Activated CD4-positive, alpha-beta T cell treated with anti-CD3 and anti-CD28 coated beads for 36 hours (primary cell): Measurements from ENCODE around the gene RNF208. TPM values are rescaled to one million over a fixed set of nuclear protein-coding genes. Genes with fewer than 3 reads are reported as not detected.

ENCODE experiments used
- ATAC-seq: fragments of 200-7000 bp; cut with Tn5 transposase; one replicate; pipeline ENCODE4 v1.10.0; 2021; ENCODE audit warnings: mild to moderate bottlenecking, moderate library complexity
- CTCF ChIA-PET: fragments of 350-600 bp; sonication (Branson Sonifier 250); formaldehyde crosslinking; loops from one replicate; lab custom pipeline; 2021; ENCODE audit warnings: antibody characterized with exemption; lab: Charles Lee
- POLR2A ChIA-PET: fragments of 350-600 bp; sonication (Branson Sonifier 250); formaldehyde crosslinking; loops from one replicate; lab custom pipeline; 2021; ENCODE audit warnings: antibody characterized with exemption, inconsistent platforms; lab: Charles Lee
- DNase-seq: peaks from one replicate; pipeline ENCODE4 v3.0.0-alpha.2; 2020
- H3K27ac Mint-ChIP-seq: one replicate; pipeline ENCODE4 v1.8.0; 2021; ENCODE audit warnings: mixed read lengths
- H3K27me3 Mint-ChIP-seq: one replicate; pipeline ENCODE4 v1.8.0; 2021; ENCODE audit warnings: mixed read lengths
- H3K36me3 Mint-ChIP-seq: one replicate; pipeline ENCODE4 v1.8.0; 2021; ENCODE audit warnings: low read depth, mixed read lengths
- H3K4me1 Mint-ChIP-seq: one replicate; pipeline ENCODE4 v1.8.0; 2021; ENCODE audit warnings: mixed read lengths
- H3K4me3 Mint-ChIP-seq: one replicate; pipeline ENCODE4 v1.8.0; 2021; ENCODE audit warnings: mild to moderate bottlenecking, moderate library complexity, mixed read lengths
- H3K9me3 Mint-ChIP-seq: one replicate; pipeline ENCODE4 v1.8.0; 2021; ENCODE audit warnings: low read depth, mixed read lengths
- intact Hi-C, 2 experiments: fragments of 100-400 bp; cut with DNase I in 1 of 2; cut with micrococcal nuclease in 1 of 2; formaldehyde crosslinking; loops; one replicate each; pipeline versions ENCODE4 v1.14.2 to v1.15.1; 2022 to 2024; cut with DNase I, micrococcal nuclease
- total RNA-seq, 2 experiments: library from RNA; stranded (reverse); gene quantifications; one replicate each; pipeline ENCODE4 v1.2.3, GENCODE V29; 2021

Gene RNF208
- total RNA-seq, 2 experiments from 2014 or later, result 7.1 to 8.9 TPM

- H3K27me3 Mint-ChIP-seq, result peaks cover 2% of the 10 kb centered on the region
- intact Hi-C loops, result loop anchor here (1.0 to 10.0 kb wide), 24 partner anchors 13 to 439 kb away; partner anchors contain the start of genes ANAPC2 (in 2 of the 2), SSNA1 (in 2 of the 2), TPRN (in 2 of the 2) and ABCA2 (in 1 of the 2)
- DNase-seq (peak; percentile 99), ATAC-seq (peak; percentile 90)
- POLR2A ChIA-PET, result interaction anchor here (1.0 to 1.8 kb wide), 4 partner anchors 16 to 94 kb away, joined by 3 to 10 read pairs (median 4); partner anchors contain the start of gene TUBB4B
- no peaks in the 10 kb centered on the region for H3K36me3 Mint-ChIP-seq
- peak overlapping the region; percentile 80 for H3K4me3 Mint-ChIP-seq
- H3K9me3 Mint-ChIP-seq, result no peaks in the 10 kb centered on the region
- CTCF ChIA-PET, result interaction anchor here (0.6 to 3.9 kb wide), 11 partner anchors 13 to 127 kb away, joined by 3 to 23 read pairs (median 3); partner anchors contain the start of genes NDOR1, TMEM203 and TUBB4B
- H3K27ac Mint-ChIP-seq, result peak overlapping the region; percentile 83
- H3K4me1 Mint-ChIP-seq, result peaks cover 8% of the 10 kb centered on the region
These were observed 1.3 kb upstream of the RNF208 start for GRCh38 chr9:137223078-137223970.

- Mint-ChIP-seq H3K27ac (no peak overlapping the region), H3K27me3 (no peaks in the 10 kb centered on the region), H3K4me3 (peak overlapping the region; percentile 21), H3K4me1 (peaks cover 5% of the 10 kb centered on the region), H3K9me3 (no peaks in the 10 kb centered on the region), H3K36me3 (no peaks in the 10 kb centered on the region)
- ATAC-seq (no peak), DNase-seq (peak; percentile 45)
- intact Hi-C loops, result loop anchor here (2.0 to 10.0 kb wide), 4 partner anchors 34 to 437 kb away; partner anchors contain the start of genes ABCA2 (in 1 of the 2), ANAPC2 (in 1 of the 2), NPDC1 (in 1 of the 2) and SSNA1 (in 1 of the 2)
- POLR2A ChIA-PET, result interaction anchor here (0.7 kb wide), 1 partner anchor 12 kb away, joined by 3 read pairs; no protein-coding TSS in a partner anchor
- CTCF ChIA-PET, result no interaction called here
These were observed 431 bp downstream of the RNF208 start for GRCh38 chr9:137221506-137222111.

GRCh38 chr9:137221095-137221505 lies 940 bp downstream of the RNF208 start:
- peaks cover 5% of the 10 kb centered on the region for H3K4me1 Mint-ChIP-seq
- CTCF ChIA-PET, result no interaction called here
- intact Hi-C loops, result loop anchor here in 1 of 2 experiments (5.0 to 10.0 kb wide), 3 partner anchors 34 to 436 kb away; partner anchors contain the start of genes ANAPC2, NPDC1 and SSNA1
- no peak for ATAC-seq
- no peaks in the 10 kb centered on the region for H3K9me3 Mint-ChIP-seq
- H3K27me3 Mint-ChIP-seq, result no peaks in the 10 kb centered on the region
- H3K27ac Mint-ChIP-seq, result no peak overlapping the region
- no peaks in the 10 kb centered on the region for H3K36me3 Mint-ChIP-seq
- no peak for DNase-seq
- POLR2A ChIA-PET, result no interaction called here
- H3K4me3 Mint-ChIP-seq, result no peak overlapping the region

- H3K4me3 Mint-ChIP-seq, result no peak overlapping the region
- H3K27ac Mint-ChIP-seq, result no peak overlapping the region
- ATAC-seq (no peak), DNase-seq (no peak)
- intact Hi-C loops, result loop anchor here in 1 of 2 experiments (5.0 to 10.0 kb wide), 3 partner anchors 33 to 436 kb away; partner anchors contain the start of genes ANAPC2, NPDC1 and SSNA1
- no peaks in the 10 kb centered on the region for H3K9me3 Mint-ChIP-seq
- no peaks in the 10 kb centered on the region for H3K27me3 Mint-ChIP-seq
- H3K4me1 Mint-ChIP-seq, result peaks cover 5% of the 10 kb centered on the region
- ChIA-PET POLR2A (no interaction called here), CTCF (no interaction called here)
- H3K36me3 Mint-ChIP-seq, result no peaks in the 10 kb centered on the region
These were observed 1.5 kb downstream of the RNF208 start for GRCh38 chr9:137220317-137221094.

GRCh38 chr9:137219757-137220316 lies 2.2 kb downstream of the RNF208 start:
- ChIA-PET POLR2A (no interaction called here), CTCF (interaction anchor here (0.5 kb wide), 1 partner anchor 895 kb away, joined by 4 read pairs; no protein-coding TSS in a partner anchor)
- no peak overlapping the region for H3K4me3 Mint-ChIP-seq
- intact Hi-C loops, result loop anchor here in 1 of 2 experiments (5.0 to 10.0 kb wide), 3 partner anchors 33 to 435 kb away; partner anchors contain the start of genes ANAPC2, NPDC1 and SSNA1
- ATAC-seq (no peak), DNase-seq (no peak)
- no peaks in the 10 kb centered on the region for H3K9me3 Mint-ChIP-seq
- H3K27me3 Mint-ChIP-seq, result no peaks in the 10 kb centered on the region
- H3K27ac Mint-ChIP-seq, result no peak overlapping the region
- peaks cover 3% of the 10 kb centered on the region for H3K4me1 Mint-ChIP-seq
- H3K36me3 Mint-ChIP-seq, result no peaks in the 10 kb centered on the region

- Mint-ChIP-seq H3K4me3 (no peak overlapping the region), H3K4me1 (no peaks in the 10 kb centered on the region), H3K27me3 (no peaks in the 10 kb centered on the region), H3K9me3 (no peaks in the 10 kb centered on the region), H3K27ac (no peak overlapping the region), H3K36me3 (no peaks in the 10 kb centered on the region)
- ATAC-seq (no peak), DNase-seq (no peak)
- ChIA-PET POLR2A (no interaction called here), CTCF (no interaction called here)
- intact Hi-C loops, result no loop called here
These were observed 3.2 kb downstream of the RNF208 start for GRCh38 chr9:137218754-137219271.

- CTCF ChIA-PET, result no interaction called here
- intact Hi-C loops, result no loop called here
- DNase-seq (no peak), ATAC-seq (no peak)
- H3K27me3 Mint-ChIP-seq, result no peaks in the 10 kb centered on the region
- no peak overlapping the region for H3K27ac Mint-ChIP-seq
- no peak overlapping the region for H3K4me3 Mint-ChIP-seq
- no peaks in the 10 kb centered on the region for H3K4me1 Mint-ChIP-seq
- POLR2A ChIA-PET, result no interaction called here
- no peaks in the 10 kb centered on the region for H3K9me3 Mint-ChIP-seq
- no peaks in the 10 kb centered on the region for H3K36me3 Mint-ChIP-seq
These were observed 3.8 kb downstream of the RNF208 start for GRCh38 chr9:137218212-137218753.

GRCh38 chr9:137217276-137218211 lies 4.5 kb downstream of the RNF208 start:
- POLR2A ChIA-PET, result no interaction called here
- H3K27ac Mint-ChIP-seq, result no peak overlapping the region
- DNase-seq (no peak), ATAC-seq (no peak)
- H3K9me3 Mint-ChIP-seq, result no peaks in the 10 kb centered on the region
- H3K4me1 Mint-ChIP-seq, result no peaks in the 10 kb centered on the region
- CTCF ChIA-PET, result interaction anchor here (0.6 to 1.2 kb wide), 2 partner anchors 11 to 12 kb away, joined by 3 to 4 read pairs; no protein-coding TSS in a partner anchor
- H3K36me3 Mint-ChIP-seq, result peaks cover 4% of the 10 kb centered on the region
- no peaks in the 10 kb centered on the region for H3K27me3 Mint-ChIP-seq
- intact Hi-C loops, result no loop called here
- no peak overlapping the region for H3K4me3 Mint-ChIP-seq

- peaks cover 4% of the 10 kb centered on the region for H3K36me3 Mint-ChIP-seq
- H3K9me3 Mint-ChIP-seq, result no peaks in the 10 kb centered on the region
- ATAC-seq, result no peak
- H3K27me3 Mint-ChIP-seq, result no peaks in the 10 kb centered on the region
- ChIA-PET POLR2A (interaction anchor here (1.1 kb wide), 1 partner anchor 98 kb away, joined by 3 read pairs; no protein-coding TSS in a partner anchor), CTCF (interaction anchor here (0.6 to 1.2 kb wide), 3 partner anchors 9 to 27 kb away, joined by 3 to 4 read pairs (median 3); no protein-coding TSS in a partner anchor)
- no peak for DNase-seq
- intact Hi-C loops, result no loop called here
- no peaks in the 10 kb centered on the region for H3K4me1 Mint-ChIP-seq
- H3K4me3 Mint-ChIP-seq, result no peak overlapping the region
- no peak overlapping the region for H3K27ac Mint-ChIP-seq
These were observed 5.7 kb downstream of the RNF208 start for GRCh38 chr9:137216188-137216965.
